GM18858 (cell line): Measurements from ENCODE around the gene GARRE1.
"Not testable (repeated sequence)": the region's sequence is repeated elsewhere in the genome, so short reads cannot be mapped to it uniquely, and the experiment has no call there.

Source experiments
- ATAC-seq: cut with Tn5 transposase; IDR thresholded peaks from one replicate; pipeline ENCODE4 v1.9.1; 2021; ENCODE audit not compliant: unreplicated experiment

GARRE1 gene

GRCh38 chr19:34256835-34257558 lies 2.6 kb downstream of the GARRE1 start:
- ATAC-seq: no peak

- ATAC-seq: no peak
Observed at GRCh38 chr19:34257559-34257924, 3.2 kb downstream of the GARRE1 start.

- no peak for ATAC-seq
Observed at GRCh38 chr19:34259367-34260095, 5.2 kb downstream of the GARRE1 start.

GRCh38 chr19:34260771-34261173 lies 6.4 kb downstream of the GARRE1 start:
- no peak for ATAC-seq

GRCh38 chr19:34261334-34262109 lies 7.2 kb downstream of the GARRE1 start:
- ATAC-seq: no peak

GRCh38 chr19:34263745-34264237 lies 9.4 kb downstream of the GARRE1 start:
- no peak for ATAC-seq

- no peak for ATAC-seq
Observed at GRCh38 chr19:34265221-34265650, 10.9 kb downstream of the GARRE1 start.

- no peak for ATAC-seq
Observed at GRCh38 chr19:34269081-34269480, 14.7 kb downstream of the GARRE1 start.

- ATAC-seq: no peak
Observed at GRCh38 chr19:34269489-34269888, 15.1 kb downstream of the GARRE1 start.

GRCh38 chr19:34269968-34270621 lies 15.7 kb downstream of the GARRE1 start:
- peak; percentile 48 for ATAC-seq

- no peak for ATAC-seq
Observed at GRCh38 chr19:34273121-34273520, 18.8 kb downstream of the GARRE1 start.

- ATAC-seq: no peak
Observed at GRCh38 chr19:34274284-34274826, 20.0 kb downstream of the GARRE1 start.

GRCh38 chr19:34274827-34275625 lies 20.7 kb downstream of the GARRE1 start:
- no peak for ATAC-seq

- no peak for ATAC-seq
Observed at GRCh38 chr19:34275705-34276104, 21.4 kb downstream of the GARRE1 start.

GRCh38 chr19:34276614-34277013 lies 22.3 kb downstream of the GARRE1 start:
- no peak for ATAC-seq

- ATAC-seq: no peak
Observed at GRCh38 chr19:34277244-34277643, 22.9 kb downstream of the GARRE1 start.

- ATAC-seq: no peak
Observed at GRCh38 chr19:34278783-34279182, 24.4 kb downstream of the GARRE1 start.

- ATAC-seq: not testable (repeated sequence)
Observed at GRCh38 chr19:34281444-34281843, 27.1 kb downstream of the GARRE1 start.

- ATAC-seq: no peak
Observed at GRCh38 chr19:34282611-34283519, 28.5 kb downstream of the GARRE1 start.
